ENCODE measurements around the gene RNF223.

Gene RNF223

DNA sequence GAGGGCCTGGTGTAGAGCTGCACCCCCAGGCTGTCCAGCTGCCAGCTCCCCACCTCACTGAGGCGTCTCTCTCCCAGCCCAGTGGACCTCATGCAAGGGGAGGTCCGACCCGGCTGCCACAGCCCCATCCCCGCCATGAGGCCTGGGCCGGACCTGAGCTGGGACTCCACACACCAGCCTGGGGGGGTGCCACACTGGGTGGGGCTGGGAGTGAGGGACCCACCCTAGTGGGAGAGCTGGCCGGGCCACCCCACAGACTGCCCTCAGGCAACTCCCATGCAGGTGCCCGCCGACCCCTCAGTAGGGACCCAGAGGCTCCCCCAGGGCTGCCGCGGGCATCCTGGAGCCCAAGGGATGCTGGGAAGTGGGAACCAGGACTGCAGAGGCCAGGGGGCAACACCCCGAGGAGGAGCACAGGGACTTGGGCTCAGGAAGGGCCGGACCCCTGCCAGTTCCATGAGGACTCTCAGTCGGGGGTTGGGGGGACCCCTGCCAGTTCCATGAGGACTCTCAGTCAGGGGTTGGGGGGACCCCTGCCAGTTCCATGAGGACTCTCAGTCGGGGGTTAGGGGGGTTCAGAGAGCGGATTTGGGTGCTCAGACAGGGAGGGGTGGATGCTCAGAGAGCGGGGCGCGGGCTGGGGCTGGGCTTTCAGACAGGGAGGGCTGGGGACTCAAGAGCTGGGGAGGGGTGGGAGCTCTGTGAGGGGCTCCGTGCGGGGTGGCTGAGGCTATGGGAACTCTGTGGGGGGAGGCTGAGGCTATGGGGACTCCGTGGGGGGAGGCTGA is 1.2 kb upstream of the RNF223 start:
- Histone ChIP-seq H3K9ac (ENCODE audit: low read length) (no peak overlapping the region), H3K27ac (ENCODE audit: low read length) (no peak overlapping the region)

DNA sequence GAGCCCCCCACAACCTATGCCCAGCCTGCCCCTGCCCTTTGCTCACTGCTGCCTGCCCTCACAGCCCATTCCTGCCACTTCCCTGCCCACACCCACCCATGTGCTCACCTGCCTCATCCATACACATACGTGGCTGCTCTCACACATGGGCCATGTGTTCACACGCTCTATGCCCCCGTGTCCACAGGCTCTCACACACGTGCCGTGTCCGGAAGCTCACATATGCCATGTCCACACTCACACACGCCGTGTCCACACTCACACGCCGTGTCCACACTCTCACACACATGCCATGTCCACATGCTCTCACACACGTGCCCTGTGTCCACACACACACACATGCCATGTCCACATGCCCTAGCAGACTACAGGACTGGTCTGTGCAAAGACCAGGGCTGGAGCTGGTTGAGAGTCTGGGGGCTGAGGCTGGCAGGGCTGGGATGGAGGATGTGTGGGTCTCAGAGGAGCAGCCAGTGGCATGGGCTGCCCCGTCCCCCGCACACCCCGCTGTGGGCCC is 583 bp upstream of the RNF223 start:
- H3K9me2 ChIP-seq (replicated peaks; ENCODE audit: insufficient read depth, low read length): no peaks in the 10 kb centered on the region
- no peaks in the 10 kb centered on the region for H3K9me3 ChIP-seq (replicated peaks; ENCODE audit: insufficient read depth, low read length)
- no peak overlapping the region for H3K27ac ChIP-seq (ENCODE audit: low read length)
- TF ChIP-seq, protein P1, sequence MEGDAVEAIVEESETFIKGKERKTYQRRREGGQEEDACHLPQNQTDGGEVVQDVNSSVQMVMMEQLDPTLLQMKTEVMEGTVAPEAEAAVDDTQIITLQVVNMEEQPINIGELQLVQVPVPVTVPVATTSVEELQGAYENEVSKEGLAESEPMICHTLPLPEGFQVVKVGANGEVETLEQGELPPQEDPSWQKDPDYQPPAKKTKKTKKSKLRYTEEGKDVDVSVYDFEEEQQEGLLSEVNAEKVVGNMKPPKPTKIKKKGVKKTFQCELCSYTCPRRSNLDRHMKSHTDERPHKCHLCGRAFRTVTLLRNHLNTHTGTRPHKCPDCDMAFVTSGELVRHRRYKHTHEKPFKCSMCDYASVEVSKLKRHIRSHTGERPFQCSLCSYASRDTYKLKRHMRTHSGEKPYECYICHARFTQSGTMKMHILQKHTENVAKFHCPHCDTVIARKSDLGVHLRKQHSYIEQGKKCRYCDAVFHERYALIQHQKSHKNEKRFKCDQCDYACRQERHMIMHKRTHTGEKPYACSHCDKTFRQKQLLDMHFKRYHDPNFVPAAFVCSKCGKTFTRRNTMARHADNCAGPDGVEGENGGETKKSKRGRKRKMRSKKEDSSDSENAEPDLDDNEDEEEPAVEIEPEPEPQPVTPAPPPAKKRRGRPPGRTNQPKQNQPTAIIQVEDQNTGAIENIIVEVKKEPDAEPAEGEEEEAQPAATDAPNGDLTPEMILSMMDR (IDR thresholded peaks at IDR 0.05; ENCODE audit: low read length): no peak
- TF ChIP-seq EZH2phosphoT487 (IDR thresholded peaks at IDR 0.05; ENCODE audit: low read length) (no peak), EZH2 (optimal IDR thresholded peaks at IDR 0.05; ENCODE audit: low read depth, low read length) (no peak)
- H3K4me3 ChIP-seq (ENCODE audit: low read length): no peak overlapping the region
- no peak for DNase-seq
- peaks cover 68% of the 10 kb centered on the region for H3K27me3 ChIP-seq (replicated peaks; ENCODE audit: insufficient read depth, low read length)
- no peaks in the 10 kb centered on the region for H3K79me2 ChIP-seq (ENCODE audit: low read length)
- no peak overlapping the region for H2AFZ ChIP-seq (ENCODE audit: low read length)
- no peaks in the 10 kb centered on the region for H3F3A ChIP-seq (ENCODE audit: insufficient read depth, low read length)
- no peak overlapping the region for H3K4me2 ChIP-seq (ENCODE audit: low read depth, low read length)
- no peak overlapping the region for H3K9ac ChIP-seq (ENCODE audit: low read length)
- H4K20me1 ChIP-seq (ENCODE audit: insufficient read depth, low read length): no peaks in the 10 kb centered on the region
- no peaks in the 10 kb centered on the region for H3K36me3 ChIP-seq (replicated peaks; ENCODE audit: insufficient read depth, low read length)
- no peaks in the 10 kb centered on the region for H3K4me1 ChIP-seq (ENCODE audit: low read length)

More for the DNA sequence above, 1.2 kb upstream of the RNF223 start:
- no peaks in the 10 kb centered on the region for H3K9me3 ChIP-seq (replicated peaks; ENCODE audit: insufficient read depth, low read length)
- H3K79me2 ChIP-seq (ENCODE audit: low read length): no peaks in the 10 kb centered on the region
- no peak overlapping the region for H2AFZ ChIP-seq (ENCODE audit: low read length)
- no peak overlapping the region for H3K4me2 ChIP-seq (ENCODE audit: low read depth, low read length)
- no peaks in the 10 kb centered on the region for H4K20me1 ChIP-seq (ENCODE audit: insufficient read depth, low read length)
- no peaks in the 10 kb centered on the region for H3K36me3 ChIP-seq (replicated peaks; ENCODE audit: insufficient read depth, low read length)
- H3K4me3 ChIP-seq (ENCODE audit: low read length): no peak overlapping the region
- no peaks in the 10 kb centered on the region for H3K9me2 ChIP-seq (replicated peaks; ENCODE audit: insufficient read depth, low read length)
- DNase-seq: no peak
- peaks cover 68% of the 10 kb centered on the region for H3K27me3 ChIP-seq (replicated peaks; ENCODE audit: insufficient read depth, low read length)
- TF ChIP-seq EZH2 (optimal IDR thresholded peaks at IDR 0.05; ENCODE audit: low read depth, low read length) (no peak), EZH2phosphoT487 (IDR thresholded peaks at IDR 0.05; ENCODE audit: low read length) (no peak)
- TF ChIP-seq, protein P1 (IDR thresholded peaks at IDR 0.05; ENCODE audit: low read length): no peak
- H3F3A ChIP-seq (ENCODE audit: insufficient read depth, low read length): no peaks in the 10 kb centered on the region
- H3K4me1 ChIP-seq (ENCODE audit: low read length): no peaks in the 10 kb centered on the region

DNA sequence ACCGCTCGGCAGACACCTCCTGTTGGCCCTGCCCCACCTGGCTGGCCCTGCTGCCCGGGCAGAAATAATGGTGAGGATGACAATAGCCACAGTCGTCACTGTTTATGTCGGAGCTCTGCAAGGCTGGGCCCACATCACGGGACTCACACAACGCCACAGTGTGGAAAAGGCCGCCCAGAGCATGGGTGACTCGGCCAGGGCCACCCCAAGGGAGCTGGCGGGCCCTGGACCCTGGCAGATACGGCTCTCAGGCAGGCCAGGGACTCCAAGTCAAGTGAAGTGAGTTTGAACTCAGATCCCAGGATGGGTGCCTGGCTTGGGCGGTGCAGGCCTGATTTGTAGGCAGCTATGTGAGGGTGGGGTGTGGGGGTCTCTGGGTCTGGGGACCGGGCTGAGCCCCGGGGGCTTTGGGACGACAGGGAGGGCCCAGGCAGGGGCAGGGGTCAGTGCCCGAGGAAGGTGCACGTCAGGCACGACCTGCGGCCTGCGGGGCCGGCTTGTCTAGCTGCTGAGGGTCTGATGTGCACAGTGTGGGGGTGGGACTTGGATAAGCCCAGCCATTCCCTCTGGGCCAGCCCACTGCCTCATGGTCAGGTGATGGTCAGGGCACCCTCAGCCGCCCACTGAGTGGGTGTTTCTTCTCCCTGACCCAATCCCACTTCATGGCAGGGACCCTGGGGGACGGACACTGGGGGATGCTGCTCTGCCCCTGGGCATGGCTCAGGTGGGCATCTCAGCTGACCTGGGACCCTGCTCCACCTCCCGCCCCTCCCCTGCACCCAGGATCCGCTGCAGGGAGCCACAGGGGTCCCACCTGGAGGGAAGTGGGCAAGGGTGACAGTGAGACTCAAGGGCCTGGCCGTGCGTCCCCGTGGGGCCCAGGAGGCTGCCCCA is 1.0 kb downstream of the RNF223 start:
- no peaks in the 10 kb centered on the region for H3K79me2 ChIP-seq (ENCODE audit: low read length)
- no peak overlapping the region for H3K27ac ChIP-seq (ENCODE audit: low read length)
- DNase-seq: no peak
- H3K9me3 ChIP-seq (replicated peaks; ENCODE audit: insufficient read depth, low read length): no peaks in the 10 kb centered on the region
- H3K27me3 ChIP-seq (replicated peaks; ENCODE audit: insufficient read depth, low read length): peaks cover 68% of the 10 kb centered on the region
- H3K4me3 ChIP-seq (ENCODE audit: low read length): no peak overlapping the region
- H3K9me2 ChIP-seq (replicated peaks; ENCODE audit: insufficient read depth, low read length): no peaks in the 10 kb centered on the region
- no peaks in the 10 kb centered on the region for H3F3A ChIP-seq (ENCODE audit: insufficient read depth, low read length)
- no peak overlapping the region for H2AFZ ChIP-seq (ENCODE audit: low read length)
- no peaks in the 10 kb centered on the region for H3K36me3 ChIP-seq (replicated peaks; ENCODE audit: insufficient read depth, low read length)
- H4K20me1 ChIP-seq (ENCODE audit: insufficient read depth, low read length): no peaks in the 10 kb centered on the region
- H3K9ac ChIP-seq (ENCODE audit: low read length): no peak overlapping the region
- TF ChIP-seq EZH2 (optimal IDR thresholded peaks at IDR 0.05; ENCODE audit: low read depth, low read length): no peak
- TF ChIP-seq, protein P1 (IDR thresholded peaks at IDR 0.05; ENCODE audit: low read length): no peak
- no peak for TF ChIP-seq EZH2phosphoT487 (IDR thresholded peaks at IDR 0.05; ENCODE audit: low read length)
- H3K4me1 ChIP-seq (ENCODE audit: low read length): no peaks in the 10 kb centered on the region
- no peak overlapping the region for H3K4me2 ChIP-seq (ENCODE audit: low read depth, low read length)

Measured in MM.1S (cell line).